ENCODE measurements around the gene MCF2L2.
"Not testable (repeated sequence)": the region's sequence is repeated elsewhere in the genome, so short reads cannot be mapped to it uniquely, and the experiment has no call there.

The MCF2L2 gene

GRCh38 chr3:183182732-183183610 is 245.4 kb downstream of the MCF2L2 start:
- FAIRE-seq: no peak

DNA sequence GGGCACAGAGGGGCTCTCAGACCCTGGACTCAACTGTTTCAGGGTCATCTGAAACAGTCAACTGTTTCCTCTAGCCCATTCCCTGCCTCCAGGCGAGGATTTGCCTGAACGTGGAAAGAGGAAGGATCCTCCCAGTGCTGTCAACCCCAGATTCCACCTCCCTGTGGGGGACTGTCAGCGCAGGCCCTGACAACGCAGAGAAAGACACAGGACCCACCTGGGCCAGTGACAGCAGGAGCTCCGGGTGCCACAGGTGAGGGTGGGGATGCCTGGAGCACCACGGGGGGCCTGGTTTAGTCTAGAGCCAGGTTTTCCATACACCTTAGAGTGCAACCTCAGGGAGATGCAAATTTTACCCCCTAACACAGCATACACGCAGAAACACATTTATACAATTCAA is 246.3 kb downstream of the MCF2L2 start:
- DNase-seq (ENCODE audit: insufficient read length, low spot score) (no peak), FAIRE-seq (no peak)
- no peak for TF ChIP-seq POLR2A (IDR thresholded peaks at IDR 0.05; ENCODE audit: low read depth, low read length)

More at GRCh38 chr3:183182732-183183610, 245.4 kb downstream of the MCF2L2 start:
- no peak for DNase-seq (ENCODE audit: insufficient read length, low spot score)
- no peak for TF ChIP-seq POLR2A (IDR thresholded peaks at IDR 0.05; ENCODE audit: low read depth, low read length)

- no peak for DNase-seq (ENCODE audit: insufficient read length, low spot score)
- FAIRE-seq: no peak
- no peak for TF ChIP-seq POLR2A (IDR thresholded peaks at IDR 0.05; ENCODE audit: low read depth, low read length)
These were observed 246.8 kb downstream of the MCF2L2 start for GRCh38 chr3:183181606-183182005.

DNA sequence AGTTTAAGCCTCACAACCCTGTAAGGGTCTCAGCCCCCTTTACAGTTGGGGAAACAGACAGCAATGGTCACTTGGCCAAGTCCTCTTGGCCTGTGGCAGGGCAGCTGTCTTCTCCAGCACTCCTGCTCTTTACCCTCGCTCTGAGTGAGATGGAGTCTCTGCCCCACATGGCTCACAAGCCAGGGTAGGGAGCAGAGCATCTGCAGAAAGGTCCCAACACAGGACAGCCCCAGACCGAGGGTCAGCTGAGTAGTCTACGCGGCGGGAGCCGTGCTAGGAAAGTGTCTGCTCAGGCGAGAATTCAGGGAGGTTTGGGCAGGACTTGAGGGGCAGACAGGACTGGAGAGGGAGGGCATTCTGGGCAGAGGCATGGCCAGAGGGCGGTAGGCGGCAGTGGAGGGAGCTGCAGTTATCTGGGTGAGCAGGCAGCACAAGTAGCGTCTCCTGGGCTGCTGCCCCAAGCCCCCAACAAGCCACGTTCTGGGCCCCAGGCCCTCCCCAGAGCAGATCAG is 247.6 kb downstream of the MCF2L2 start:
- FAIRE-seq (no peak), DNase-seq (ENCODE audit: insufficient read length, low spot score) (no peak)
- TF ChIP-seq POLR2A (IDR thresholded peaks at IDR 0.05; ENCODE audit: low read depth, low read length): no peak

DNA sequence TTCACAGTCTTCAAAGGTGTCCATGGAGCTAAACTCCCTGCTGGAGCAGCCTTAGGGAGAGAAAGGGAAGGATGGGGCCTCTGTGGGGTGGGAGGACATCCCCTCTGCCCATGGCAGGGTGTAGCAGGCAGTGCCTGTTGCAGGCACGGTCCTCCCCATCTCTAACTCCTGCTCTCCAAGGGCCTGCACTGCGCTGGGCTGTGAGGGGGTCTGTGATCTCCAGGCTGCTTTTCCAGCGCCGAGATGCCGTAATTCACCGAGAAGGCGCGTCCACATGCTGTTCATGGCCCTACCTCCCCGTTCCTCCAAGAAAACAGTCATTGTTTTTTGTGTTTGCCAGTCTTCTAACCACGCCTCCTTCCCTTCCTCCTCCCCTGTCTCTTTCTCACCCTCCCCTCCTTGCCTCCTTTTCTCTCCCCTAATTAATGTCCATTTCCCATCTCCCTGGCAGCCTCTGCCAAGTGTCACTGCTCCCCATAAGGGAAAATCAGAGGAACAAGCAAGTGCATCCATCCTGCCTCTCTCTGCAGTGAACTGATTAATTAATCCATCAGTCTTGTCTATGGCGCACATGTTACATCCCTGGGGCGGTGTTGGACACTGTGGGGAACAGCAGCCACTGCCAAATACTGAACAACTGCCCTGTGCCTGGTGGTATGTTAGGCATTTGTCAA is 248.2 kb downstream of the MCF2L2 start:
- TF ChIP-seq POLR2A (IDR thresholded peaks at IDR 0.05; ENCODE audit: low read depth, low read length): no peak
- FAIRE-seq (no peak), DNase-seq (ENCODE audit: insufficient read length, low spot score) (no peak)

DNA sequence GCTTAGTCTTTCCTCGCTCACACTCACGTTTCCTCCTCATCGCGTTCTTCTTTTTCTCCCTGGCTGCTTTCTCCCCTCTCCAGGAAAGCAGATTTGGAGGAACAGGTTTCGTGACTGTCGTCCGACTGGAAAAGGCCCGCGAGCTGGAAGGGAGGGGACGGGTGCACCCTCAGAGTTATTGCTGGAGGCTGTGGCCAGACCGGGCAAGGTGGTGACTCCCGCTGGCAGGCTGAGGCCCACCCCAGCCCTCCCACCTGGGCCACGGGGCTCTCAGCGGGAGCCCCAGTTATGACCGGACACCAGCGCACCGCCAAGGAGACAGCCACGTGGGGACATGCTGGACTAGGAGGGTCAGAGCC is 248.9 kb downstream of the MCF2L2 start:
- DNase-seq (ENCODE audit: insufficient read length, low spot score); FAIRE-seq: not testable (repeated sequence)

- no peak for FAIRE-seq
- peak; percentile 50 for DNase-seq (ENCODE audit: insufficient read length, low spot score)
- no peak for TF ChIP-seq POLR2A (IDR thresholded peaks at IDR 0.05; ENCODE audit: low read depth, low read length)
These were observed 249.4 kb downstream of the MCF2L2 start for GRCh38 chr3:183178833-183179549.

DNA sequence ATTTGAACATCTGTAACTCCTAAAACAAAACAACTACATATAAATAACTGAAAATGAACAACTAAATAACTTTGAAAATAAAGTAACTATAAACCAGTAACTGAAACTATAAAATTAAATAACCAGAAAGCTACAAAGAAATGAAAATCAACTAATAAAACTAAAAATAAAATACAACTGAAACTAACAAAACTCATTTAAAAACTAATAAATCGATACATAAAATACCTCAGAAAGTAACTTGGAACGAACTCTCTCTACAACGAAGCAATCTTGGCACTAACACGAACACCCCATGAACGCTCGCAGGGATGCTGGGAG is 249.9 kb downstream of the MCF2L2 start:
- no peak for TF ChIP-seq POLR2A (IDR thresholded peaks at IDR 0.05; ENCODE audit: low read depth, low read length)
- DNase-seq (ENCODE audit: insufficient read length, low spot score) (no peak), FAIRE-seq (no peak)

DNA sequence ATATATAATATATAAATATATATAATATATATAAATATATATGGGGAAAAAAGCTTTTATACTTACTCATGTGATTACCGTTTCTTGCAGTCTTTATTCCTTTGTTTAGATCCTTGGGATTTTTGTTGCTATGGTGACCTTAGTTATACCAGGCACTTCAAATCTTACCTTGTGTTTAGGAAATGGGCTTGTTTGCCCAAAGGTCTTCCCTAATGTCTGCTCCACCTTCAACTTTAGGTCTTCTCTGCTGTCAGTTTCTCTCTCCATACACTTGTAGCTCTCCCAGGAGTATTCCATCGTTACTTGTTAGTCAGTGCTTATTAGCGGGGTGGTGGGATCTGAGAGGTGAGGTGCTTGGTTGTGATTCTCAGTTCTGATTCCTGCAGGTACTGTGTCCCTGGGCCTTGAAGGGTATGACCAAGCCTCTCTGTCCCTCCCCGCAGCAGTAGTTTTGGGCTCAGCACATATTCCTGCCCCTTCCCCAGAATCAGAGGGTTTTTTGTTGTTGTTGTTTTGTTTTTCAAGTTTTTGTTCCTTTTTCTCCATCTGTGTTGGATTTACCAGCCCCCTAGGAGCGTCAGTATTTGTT is 256.3 kb downstream of the MCF2L2 start:
- FAIRE-seq: no peak
- DNase-seq (ENCODE audit: insufficient read length, low spot score): no peak
- TF ChIP-seq POLR2A (IDR thresholded peaks at IDR 0.05; ENCODE audit: low read depth, low read length): no peak

- FAIRE-seq; DNase-seq (ENCODE audit: insufficient read length, low spot score): not testable (repeated sequence)
These were observed 260.4 kb downstream of the MCF2L2 start for GRCh38 chr3:183167975-183168374.

DNA sequence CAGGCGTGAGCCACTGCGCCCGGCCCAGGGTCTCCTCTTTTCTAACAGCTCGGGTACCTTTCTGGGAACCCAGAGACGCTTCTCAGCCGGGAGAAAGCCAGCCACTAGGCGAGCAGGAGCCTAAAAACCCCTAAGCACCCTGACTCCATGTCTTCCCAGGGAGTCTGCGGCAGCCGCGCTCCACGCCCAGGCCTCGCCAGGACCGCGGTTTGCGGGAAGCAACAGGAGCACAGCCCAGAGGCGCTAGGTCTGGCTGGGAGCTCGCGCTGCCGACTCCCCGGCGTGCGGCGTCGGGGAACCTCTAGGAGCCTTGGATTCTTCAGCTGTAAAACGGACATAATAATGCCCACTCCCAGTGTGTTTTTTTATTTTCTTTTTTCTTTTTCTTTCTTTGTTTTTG is 264.9 kb downstream of the MCF2L2 start:
- DNase-seq (ENCODE audit: insufficient read length, low spot score) (no peak), FAIRE-seq (no peak)
- no peak for TF ChIP-seq POLR2A (IDR thresholded peaks at IDR 0.05; ENCODE audit: low read depth, low read length)

DNA sequence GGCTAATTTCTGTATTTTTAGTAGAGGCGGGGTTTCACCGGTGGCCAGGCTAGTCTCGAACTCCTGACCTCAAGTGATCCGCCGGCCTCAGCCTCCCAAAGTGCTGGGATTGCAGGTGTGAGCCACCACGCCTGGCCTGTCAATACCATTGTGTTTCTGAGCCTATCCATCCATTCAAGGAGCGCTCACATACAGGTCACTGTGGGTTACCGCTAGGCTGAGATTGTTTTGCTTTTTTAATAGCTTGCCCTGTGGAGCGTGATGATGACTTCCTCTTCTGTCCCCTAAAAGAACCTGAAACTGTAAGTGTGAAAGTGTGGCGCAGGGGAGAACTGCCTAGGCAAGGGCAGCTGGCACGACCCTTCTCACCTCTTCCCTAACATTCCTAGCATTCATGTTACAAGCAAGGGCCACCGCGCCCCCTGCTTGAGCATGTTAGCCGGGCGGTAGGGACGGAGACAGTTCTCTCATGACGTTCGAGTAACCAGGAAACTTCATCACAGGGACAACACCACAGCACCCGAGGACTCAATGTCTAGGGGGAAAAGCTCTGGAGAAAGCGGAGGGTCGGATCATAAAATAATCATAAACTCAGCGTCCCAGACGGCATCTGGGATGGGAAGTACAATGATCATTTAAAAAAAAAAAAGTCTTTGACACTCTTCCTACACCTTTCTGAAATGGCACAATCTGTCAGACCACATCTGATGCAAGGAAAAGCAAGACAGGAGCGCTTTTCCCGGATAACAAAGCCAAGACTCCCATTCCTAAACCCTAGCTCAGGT is 266.7 kb downstream of the MCF2L2 start:
- no peak for FAIRE-seq
- no peak for DNase-seq (ENCODE audit: insufficient read length, low spot score)
- no peak for TF ChIP-seq POLR2A (IDR thresholded peaks at IDR 0.05; ENCODE audit: low read depth, low read length)

- no peak for FAIRE-seq
- no peak for DNase-seq (ENCODE audit: insufficient read length, low spot score)
- TF ChIP-seq POLR2A (IDR thresholded peaks at IDR 0.05; ENCODE audit: low read depth, low read length): no peak
These were observed 267.8 kb downstream of the MCF2L2 start for GRCh38 chr3:183160616-183161015.
